K562 (cell line): ENCODE results near the gene TTC28. TPM values are rescaled to one million over a fixed set of nuclear protein-coding genes. Genes with fewer than 3 reads are reported as not detected.

Experiments
- FOXA3 ChIP-seq, 2 experiments: fragments of 450-650 bp in 1 of 2; sonication (generic) in 1 of 2; formaldehyde crosslinking; IDR thresholded peaks in 1 of 2; conservative IDR thresholded peaks in 1 of 2; 2 replicates each; pipeline versions ENCODE4 v1.4.0 to v1.8.0; 2020 to 2022; ENCODE audit warnings: mild to moderate bottlenecking in 2 of 2, missing genetic modification reagents in 1 of 2
- LEF1 ChIP-seq: fragments of 450-650 bp; IDR thresholded peaks from 2 replicates; pipeline ENCODE4 v1.6.1; 2016; ENCODE audit warnings: mild to moderate bottlenecking
- SAFB ChIP-seq: fragments of 200-400 bp; formaldehyde crosslinking; IDR thresholded peaks from 2 replicates; pipeline ENCODE4 v1.6.1; 2017; ENCODE audit warnings: low read depth, low read length, borderline replicate concordance
- SRSF7 ChIP-seq: fragments of 200-400 bp; formaldehyde crosslinking; optimal IDR thresholded peaks from 2 replicates; pipeline ENCODE3; 2017; ENCODE audit warnings: mild to moderate bottlenecking, low read depth, low read length
- polyA plus RNA-seq, 8 experiments: library from polyadenylated mRNA; depleted of rRNA in 4 of 8; stranded (reverse) in 5 of 8; unstranded in 3 of 8; fragments of >200 nt; fragmentation: Nextera tagmentation in 2 of 8; fragmentation: Illumina TruSeq in 1 of 8; extraction: Ambion mirVana in 2 of 8; extraction: Trizol in 1 of 8; gene quantifications; 2 replicates each; pipeline versions ENCODE4 v1.2.1 to v1.2.3, GENCODE V29; 2011 to 2014; ENCODE audit warnings: inconsistent platforms in 1 of 8, missing spikeins in 1 of 8
- total RNA-seq, 7 experiments: library from RNA; depleted of rRNA in 6 of 7; stranded (reverse); fragments of >200 nt in 6 of 7; fragmentation: Illumina TruSeq in 2 of 7; extraction: Trizol in 2 of 7; gene quantifications; 2 replicates each; pipeline versions ENCODE4 v1.2.1 to v1.2.3, GENCODE V29; 2011 to 2021; ENCODE audit warnings: low replicate concordance in 1 of 7
- TF ChIP-seq, protein P1 (sequence below): fragments of 450-650 bp; IDR thresholded peaks from 2 replicates; pipeline ENCODE4 v1.6.1; 2018; ENCODE audit not compliant: partially characterized antibody
- TF ChIP-seq, protein P2 (sequence below): fragments of 250-450 bp; sonication (Bioruptor Pico); IDR thresholded peaks from 2 replicates; pipeline ENCODE4 v1.5.0; 2020; ENCODE audit warnings: mild to moderate bottlenecking

Gene TTC28
- total and polyA plus RNA-seq, 9 of the 15 experiments (the other 6 are each of a cell fraction or from before 2014, with no cell fraction given), result 0.22 to 10.7 (median 3.1) TPM

GRCh38 chr22:28030473-28030872 is 649.2 kb downstream of the TTC28 start (continued):
- TF ChIP-seq FOXA3 (CRISPR knock-in tag; conservative IDR thresholded peaks at IDR 0.05 in 1 of 2, IDR thresholded peaks at IDR 0.05 in 1 of 2) (no peak), LEF1 (no peak), SAFB (no peak), SRSF7 (no peak)
- TF ChIP-seq, protein P1, sequence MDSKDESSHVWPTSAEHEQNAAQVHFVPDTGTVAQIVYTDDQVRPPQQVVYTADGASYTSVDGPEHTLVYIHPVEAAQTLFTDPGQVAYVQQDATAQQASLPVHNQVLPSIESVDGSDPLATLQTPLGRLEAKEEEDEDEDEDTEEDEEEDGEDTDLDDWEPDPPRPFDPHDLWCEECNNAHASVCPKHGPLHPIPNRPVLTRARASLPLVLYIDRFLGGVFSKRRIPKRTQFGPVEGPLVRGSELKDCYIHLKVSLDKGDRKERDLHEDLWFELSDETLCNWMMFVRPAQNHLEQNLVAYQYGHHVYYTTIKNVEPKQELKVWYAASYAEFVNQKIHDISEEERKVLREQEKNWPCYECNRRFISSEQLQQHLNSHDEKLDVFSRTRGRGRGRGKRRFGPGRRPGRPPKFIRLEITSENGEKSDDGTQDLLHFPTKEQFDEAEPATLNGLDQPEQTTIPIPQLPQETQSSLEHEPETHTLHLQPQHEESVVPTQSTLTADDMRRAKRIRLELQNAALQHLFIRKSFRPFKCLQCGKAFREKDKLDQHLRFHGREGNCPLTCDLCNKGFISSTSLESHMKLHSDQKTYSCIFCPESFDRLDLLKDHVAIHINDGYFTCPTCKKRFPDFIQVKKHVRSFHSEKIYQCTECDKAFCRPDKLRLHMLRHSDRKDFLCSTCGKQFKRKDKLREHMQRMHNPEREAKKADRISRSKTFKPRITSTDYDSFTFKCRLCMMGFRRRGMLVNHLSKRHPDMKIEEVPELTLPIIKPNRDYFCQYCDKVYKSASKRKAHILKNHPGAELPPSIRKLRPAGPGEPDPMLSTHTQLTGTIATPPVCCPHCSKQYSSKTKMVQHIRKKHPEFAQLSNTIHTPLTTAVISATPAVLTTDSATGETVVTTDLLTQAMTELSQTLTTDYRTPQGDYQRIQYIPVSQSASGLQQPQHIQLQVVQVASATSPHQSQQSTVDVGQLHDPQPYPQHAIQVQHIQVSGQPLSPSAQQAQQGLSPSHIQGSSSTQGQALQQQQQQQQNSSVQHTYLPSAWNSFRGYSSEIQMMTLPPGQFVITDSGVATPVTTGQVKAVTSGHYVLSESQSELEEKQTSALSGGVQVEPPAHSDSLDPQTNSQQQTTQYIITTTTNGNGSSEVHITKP, result no peak
- TF ChIP-seq, protein P2, sequence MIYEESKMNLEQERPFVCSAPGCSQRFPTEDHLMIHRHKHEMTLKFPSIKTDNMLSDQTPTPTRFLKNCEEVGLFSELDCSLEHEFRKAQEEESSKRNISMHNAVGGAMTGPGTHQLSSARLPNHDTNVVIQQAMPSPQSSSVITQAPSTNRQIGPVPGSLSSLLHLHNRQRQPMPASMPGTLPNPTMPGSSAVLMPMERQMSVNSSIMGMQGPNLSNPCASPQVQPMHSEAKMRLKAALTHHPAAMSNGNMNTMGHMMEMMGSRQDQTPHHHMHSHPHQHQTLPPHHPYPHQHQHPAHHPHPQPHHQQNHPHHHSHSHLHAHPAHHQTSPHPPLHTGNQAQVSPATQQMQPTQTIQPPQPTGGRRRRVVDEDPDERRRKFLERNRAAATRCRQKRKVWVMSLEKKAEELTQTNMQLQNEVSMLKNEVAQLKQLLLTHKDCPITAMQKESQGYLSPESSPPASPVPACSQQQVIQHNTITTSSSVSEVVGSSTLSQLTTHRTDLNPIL (CRISPR knock-in tag), result no peak
